Breast epithelium (tissue), 3 donors: Measurements from ENCODE around the gene RHOBTB1.

Source experiments
- POLR2A ChIP-seq: fragments of 450-650 bp; IDR thresholded peaks from one replicate; pipeline ENCODE4 v1.6.1; 2016; ENCODE audit warnings: antibody characterized with exemption, mild to moderate bottlenecking, moderate library complexity
- POLR2AphosphoS5 ChIP-seq, 3 donors: sonication (generic); formaldehyde crosslinking; IDR thresholded peaks; one replicate each; pipeline ENCODE4 v1.6.1; 2017; ENCODE audit warnings: antibody characterized with exemption in 3 of 3
- TF ChIP-seq, protein P1 (sequence below), 3 donors: fragments of 450-650 bp; IDR thresholded peaks; one replicate each; pipeline ENCODE4 v1.5.1; 2016 to 2017; ENCODE audit warnings: antibody characterized with exemption in 3 of 3, mild to moderate bottlenecking in 3 of 3, moderate library complexity in 3 of 3

DNA sequence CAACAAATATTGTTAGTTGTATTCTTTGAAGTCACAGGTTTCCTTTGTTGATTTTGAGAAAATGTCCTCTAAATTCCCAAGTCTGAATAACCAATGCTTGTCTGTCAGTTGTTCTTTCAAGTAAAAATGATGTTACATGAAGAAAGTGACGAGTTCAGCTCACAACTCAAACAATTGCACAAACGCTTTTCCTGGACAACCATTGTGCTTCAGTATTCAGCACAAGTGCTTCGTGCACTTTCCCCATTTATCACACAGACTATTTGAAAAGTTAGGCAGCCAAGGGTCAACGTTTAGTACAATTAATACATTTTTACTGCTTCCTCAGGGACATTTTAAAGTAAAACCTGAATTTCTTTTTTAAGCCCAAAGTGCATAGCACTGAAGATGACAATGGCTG lies 121.2 kb downstream of the RHOBTB1 start:
- TF ChIP-seq POLR2A (no peak), POLR2AphosphoS5 (IDR thresholded peaks at IDR 0.05) (no peak)
- TF ChIP-seq, protein P1, sequence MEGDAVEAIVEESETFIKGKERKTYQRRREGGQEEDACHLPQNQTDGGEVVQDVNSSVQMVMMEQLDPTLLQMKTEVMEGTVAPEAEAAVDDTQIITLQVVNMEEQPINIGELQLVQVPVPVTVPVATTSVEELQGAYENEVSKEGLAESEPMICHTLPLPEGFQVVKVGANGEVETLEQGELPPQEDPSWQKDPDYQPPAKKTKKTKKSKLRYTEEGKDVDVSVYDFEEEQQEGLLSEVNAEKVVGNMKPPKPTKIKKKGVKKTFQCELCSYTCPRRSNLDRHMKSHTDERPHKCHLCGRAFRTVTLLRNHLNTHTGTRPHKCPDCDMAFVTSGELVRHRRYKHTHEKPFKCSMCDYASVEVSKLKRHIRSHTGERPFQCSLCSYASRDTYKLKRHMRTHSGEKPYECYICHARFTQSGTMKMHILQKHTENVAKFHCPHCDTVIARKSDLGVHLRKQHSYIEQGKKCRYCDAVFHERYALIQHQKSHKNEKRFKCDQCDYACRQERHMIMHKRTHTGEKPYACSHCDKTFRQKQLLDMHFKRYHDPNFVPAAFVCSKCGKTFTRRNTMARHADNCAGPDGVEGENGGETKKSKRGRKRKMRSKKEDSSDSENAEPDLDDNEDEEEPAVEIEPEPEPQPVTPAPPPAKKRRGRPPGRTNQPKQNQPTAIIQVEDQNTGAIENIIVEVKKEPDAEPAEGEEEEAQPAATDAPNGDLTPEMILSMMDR (IDR thresholded peaks at IDR 0.05), result no peak
